Measurements from ENCODE around the gene ADAM17.

Gene ADAM17

GRCh38 chr2:9532421-9532820 lies 23.2 kb downstream of the ADAM17 start:
- ChIA-PET POLR2A (no interaction called here), CTCF (interaction anchor here (2.0 kb wide), 1 partner anchor 24 kb away, joined by 8 read pairs; the partner anchor contains the start of gene ADAM17)
- TF ChIP-seq CTCF (IDR thresholded peaks at IDR 0.05; ENCODE audit: control extremely low read depth, extremely low read depth, low read depth, missing control alignments), result no peak
- no peak for DNase-seq (ENCODE audit: extremely low spot score)

- no peak for DNase-seq (ENCODE audit: extremely low spot score)
- CTCF ChIA-PET, result no interaction called here
- POLR2A ChIA-PET, result no interaction called here
- TF ChIP-seq CTCF (IDR thresholded peaks at IDR 0.05; ENCODE audit: control extremely low read depth, extremely low read depth, low read depth, missing control alignments), result no peak
Observed at GRCh38 chr2:9527995-9528787, 27.4 kb downstream of the ADAM17 start.

GRCh38 chr2:9525266-9525665 lies 30.4 kb downstream of the ADAM17 start:
- no peak for TF ChIP-seq CTCF (IDR thresholded peaks at IDR 0.05; ENCODE audit: control extremely low read depth, extremely low read depth, low read depth, missing control alignments)

DNA sequence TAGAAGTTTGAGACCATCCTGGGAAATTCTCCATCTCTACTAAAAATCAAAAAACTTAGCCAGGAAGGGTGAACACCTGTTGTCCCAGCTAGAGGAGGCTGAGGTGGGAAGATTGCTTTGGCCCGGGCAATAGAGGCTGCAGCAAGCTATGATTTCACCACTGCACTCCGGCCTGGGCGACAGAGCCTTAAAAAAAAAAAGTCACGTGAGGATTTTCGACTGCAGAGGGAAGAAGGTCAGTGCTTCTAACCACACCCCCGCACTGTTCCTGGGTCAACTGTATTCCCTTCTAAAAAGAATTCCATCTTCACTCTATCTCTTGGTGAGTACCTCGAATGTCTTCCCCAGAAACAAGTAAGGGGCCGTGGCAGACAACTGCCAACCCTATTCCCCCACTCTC lies 31.3 kb downstream of the ADAM17 start:
- TF ChIP-seq CTCF (IDR thresholded peaks at IDR 0.05; ENCODE audit: control extremely low read depth, extremely low read depth, low read depth, missing control alignments), result no peak
- DNase-seq (ENCODE audit: extremely low spot score), result no peak
- CTCF ChIA-PET, result interaction anchor here (1.1 to 2.6 kb wide), 3 partner anchors 10 to 19 kb away, joined by 3 to 8 read pairs (median 3); no protein-coding TSS in a partner anchor
- POLR2A ChIA-PET, result no interaction called here

More at GRCh38 chr2:9525266-9525665, 30.4 kb downstream of the ADAM17 start:
- ChIA-PET POLR2A (no interaction called here), CTCF (interaction anchor here (1.4 to 2.6 kb wide), 2 partner anchors 9 kb away, joined by 4 to 8 read pairs; no protein-coding TSS in a partner anchor)
- DNase-seq (ENCODE audit: extremely low spot score), result no peak

DNA sequence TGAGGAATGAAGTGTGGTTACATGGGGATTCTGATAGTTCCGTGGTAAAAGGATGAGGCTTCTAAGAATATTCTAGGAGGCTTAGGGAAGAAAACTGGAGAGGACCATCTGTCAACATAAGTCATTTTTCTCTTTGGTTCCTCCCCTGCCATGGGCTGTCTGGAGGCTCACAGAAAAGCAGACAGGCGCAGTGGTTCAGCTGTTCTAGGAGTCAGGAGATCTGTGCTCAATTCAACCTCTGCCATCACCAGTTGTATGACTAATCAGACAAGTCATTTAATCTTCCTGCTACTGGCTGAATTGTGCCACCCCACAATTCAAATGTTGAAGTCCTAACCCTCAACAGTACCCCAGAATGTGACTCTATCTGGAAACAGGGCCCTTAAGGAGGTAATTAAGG lies 36.4 kb downstream of the ADAM17 start:
- ChIA-PET POLR2A (no interaction called here), CTCF (interaction anchor here (1.3 to 1.8 kb wide), 2 partner anchors 10 to 21 kb away, joined by 3 to 5 read pairs; no protein-coding TSS in a partner anchor)
- TF ChIP-seq CTCF (IDR thresholded peaks at IDR 0.05; ENCODE audit: control extremely low read depth, extremely low read depth, low read depth, missing control alignments), result no peak
- no peak for DNase-seq (ENCODE audit: extremely low spot score)

DNA sequence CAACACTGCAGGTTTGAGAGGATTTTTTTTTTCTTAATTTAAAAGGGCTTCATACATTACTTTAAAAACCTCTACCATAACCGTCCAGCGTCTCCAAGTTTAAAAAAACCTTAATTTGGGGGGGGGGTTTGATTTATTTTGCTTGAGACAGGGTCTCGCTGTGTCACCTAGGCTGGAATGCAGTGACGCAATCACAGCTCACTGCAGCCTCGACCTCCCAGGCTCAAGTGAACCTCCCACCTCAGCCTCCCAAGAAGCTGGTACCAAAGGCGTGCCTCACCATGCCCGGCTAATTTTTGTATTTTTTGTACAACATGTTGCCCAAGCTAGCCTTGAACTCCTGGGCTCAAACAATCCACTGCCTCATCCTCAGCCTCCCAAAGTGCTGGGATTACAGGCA lies 36.9 kb downstream of the ADAM17 start:
- ChIA-PET CTCF (interaction anchor here (1.2 to 1.8 kb wide), 4 partner anchors 10 to 28 kb away, joined by 3 to 7 read pairs (median 4); no protein-coding TSS in a partner anchor), POLR2A (interaction anchor here (0.6 kb wide), 1 partner anchor 24 kb away, joined by 4 read pairs; no protein-coding TSS in a partner anchor)
- no peak for TF ChIP-seq CTCF (IDR thresholded peaks at IDR 0.05; ENCODE audit: control extremely low read depth, extremely low read depth, low read depth, missing control alignments)
- DNase-seq (ENCODE audit: extremely low spot score), result no peak
